ENCODE results near the gene NUAK1.

The NUAK1 gene

DNA sequence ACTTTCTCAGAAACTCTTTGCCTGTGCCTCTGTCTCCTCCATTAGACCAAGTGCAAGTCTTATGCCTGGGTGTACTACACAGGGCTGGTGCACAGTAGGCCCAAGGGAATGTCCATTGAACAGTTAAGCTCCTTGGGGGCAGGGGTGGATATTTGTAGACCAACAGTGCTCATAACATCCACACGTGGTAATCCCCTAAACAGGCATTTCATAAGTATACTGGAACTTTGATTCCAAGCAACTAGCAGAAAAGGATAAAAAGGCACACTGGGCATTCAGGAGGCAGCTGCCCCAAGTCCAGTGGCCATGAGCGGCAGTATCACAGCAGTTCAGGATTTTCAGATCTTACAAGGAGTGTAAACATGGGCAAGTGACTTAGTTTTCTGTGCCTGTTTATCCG is 16.8 kb downstream of the NUAK1 start:
- in situ Hi-C loops (cut with MboI; ENCODE audit: low sequenced_read_pairs, unreplicated experiment): no loop called here
- TF ChIP-seq, protein P1, sequence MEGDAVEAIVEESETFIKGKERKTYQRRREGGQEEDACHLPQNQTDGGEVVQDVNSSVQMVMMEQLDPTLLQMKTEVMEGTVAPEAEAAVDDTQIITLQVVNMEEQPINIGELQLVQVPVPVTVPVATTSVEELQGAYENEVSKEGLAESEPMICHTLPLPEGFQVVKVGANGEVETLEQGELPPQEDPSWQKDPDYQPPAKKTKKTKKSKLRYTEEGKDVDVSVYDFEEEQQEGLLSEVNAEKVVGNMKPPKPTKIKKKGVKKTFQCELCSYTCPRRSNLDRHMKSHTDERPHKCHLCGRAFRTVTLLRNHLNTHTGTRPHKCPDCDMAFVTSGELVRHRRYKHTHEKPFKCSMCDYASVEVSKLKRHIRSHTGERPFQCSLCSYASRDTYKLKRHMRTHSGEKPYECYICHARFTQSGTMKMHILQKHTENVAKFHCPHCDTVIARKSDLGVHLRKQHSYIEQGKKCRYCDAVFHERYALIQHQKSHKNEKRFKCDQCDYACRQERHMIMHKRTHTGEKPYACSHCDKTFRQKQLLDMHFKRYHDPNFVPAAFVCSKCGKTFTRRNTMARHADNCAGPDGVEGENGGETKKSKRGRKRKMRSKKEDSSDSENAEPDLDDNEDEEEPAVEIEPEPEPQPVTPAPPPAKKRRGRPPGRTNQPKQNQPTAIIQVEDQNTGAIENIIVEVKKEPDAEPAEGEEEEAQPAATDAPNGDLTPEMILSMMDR (IDR thresholded peaks at IDR 0.05; ENCODE audit: borderline replicate concordance, control extremely low read depth, extremely low read depth, insufficient read depth, missing control alignments): no peak

DNA sequence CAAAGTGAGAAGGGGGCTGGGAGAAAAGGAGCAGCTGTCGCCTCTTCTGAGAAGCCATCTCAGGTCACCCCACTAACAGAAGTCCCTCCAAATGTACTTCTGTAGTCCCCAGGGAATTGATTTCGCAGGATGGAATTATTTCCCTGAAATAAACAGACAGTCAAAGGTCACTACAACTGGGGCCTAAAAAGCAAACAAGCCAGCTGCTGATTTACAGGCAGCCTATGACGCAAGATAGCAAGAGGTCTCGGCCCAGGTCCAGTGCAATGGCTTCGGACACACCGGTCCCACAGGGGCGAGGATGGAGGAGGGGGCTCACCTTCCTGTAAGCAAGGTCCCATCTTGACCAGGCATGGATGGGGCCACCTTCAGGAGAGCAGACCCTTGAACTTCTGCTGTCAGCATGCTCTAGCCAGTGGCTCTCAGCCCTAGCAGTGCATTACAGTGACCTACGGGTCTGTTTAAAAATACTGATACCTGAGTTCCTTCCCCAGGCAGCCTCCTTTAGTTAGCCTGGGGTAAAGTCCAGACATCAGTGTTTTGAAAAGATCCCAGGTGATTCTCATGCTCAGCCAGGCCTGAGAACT is 18.1 kb downstream of the NUAK1 start:
- TF ChIP-seq, protein P1 (IDR thresholded peaks at IDR 0.05; ENCODE audit: borderline replicate concordance, control extremely low read depth, extremely low read depth, insufficient read depth, missing control alignments): no peak
- in situ Hi-C loops (cut with MboI; ENCODE audit: low sequenced_read_pairs, unreplicated experiment): no loop called here
- no peak for DNase-seq (ENCODE audit: low spot score)

More for the DNA sequence above, 16.8 kb downstream of the NUAK1 start:
- no peak for DNase-seq (ENCODE audit: low spot score)

DNA sequence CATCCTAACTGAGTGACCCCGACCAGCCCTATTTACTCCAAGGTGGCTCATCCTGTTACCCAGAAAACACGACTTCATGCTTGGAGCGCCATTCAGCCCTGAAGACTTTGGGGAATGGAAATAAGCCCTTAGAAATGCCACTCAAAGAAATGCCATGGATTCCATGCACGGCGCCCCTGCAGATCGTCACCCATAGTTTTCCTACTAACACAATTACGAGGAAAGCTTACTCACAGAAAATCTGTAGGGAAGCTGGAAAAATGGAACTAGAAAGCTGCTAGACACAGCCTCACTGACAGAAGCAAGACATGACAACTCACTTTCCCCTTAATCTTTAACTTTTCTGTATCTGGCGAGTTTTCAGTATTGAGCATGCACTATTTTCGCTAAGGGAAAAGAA is 19.5 kb downstream of the NUAK1 start:
- TF ChIP-seq, protein P1 (IDR thresholded peaks at IDR 0.05; ENCODE audit: borderline replicate concordance, control extremely low read depth, extremely low read depth, insufficient read depth, missing control alignments): no peak
- DNase-seq (ENCODE audit: low spot score): no peak
- in situ Hi-C loops (cut with MboI; ENCODE audit: low sequenced_read_pairs, unreplicated experiment): no loop called here

DNA sequence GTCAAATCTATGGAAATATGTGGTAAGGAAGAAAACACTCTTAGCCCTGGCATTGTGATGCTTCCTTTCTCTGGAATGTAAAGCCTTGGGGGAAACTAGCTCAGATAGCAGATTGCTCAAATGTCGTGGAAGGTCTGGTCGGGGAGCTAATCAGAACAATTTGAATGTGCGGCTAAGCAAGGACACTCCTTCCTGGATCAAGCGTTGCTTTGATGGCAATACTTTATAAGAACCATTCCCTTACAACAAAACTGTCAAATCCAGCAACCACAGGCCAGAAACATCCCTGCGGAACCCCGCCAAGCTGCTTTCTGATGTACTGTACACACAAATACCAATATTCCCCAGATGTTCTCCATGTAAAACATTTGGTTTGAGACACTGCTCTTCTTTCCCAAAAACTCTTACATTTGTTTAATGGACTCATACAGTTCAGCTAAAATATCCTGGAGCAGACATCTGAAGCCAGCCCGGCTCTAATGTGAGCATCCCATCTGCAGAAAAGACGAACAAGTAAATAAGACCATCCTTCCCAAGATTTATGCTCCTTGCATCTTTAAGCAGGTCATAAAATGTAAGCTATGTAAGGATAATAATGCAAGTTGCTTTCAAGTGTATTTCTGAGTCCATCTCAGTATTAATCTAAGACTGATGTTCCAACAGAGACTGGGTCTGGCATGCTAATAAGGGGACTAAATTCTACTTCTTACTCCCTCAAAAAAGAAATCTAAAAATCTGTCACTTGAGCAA is 20.2 kb downstream of the NUAK1 start:
- TF ChIP-seq, protein P1 (IDR thresholded peaks at IDR 0.05; ENCODE audit: borderline replicate concordance, control extremely low read depth, extremely low read depth, insufficient read depth, missing control alignments): no peak
- DNase-seq (ENCODE audit: low spot score): no peak
- in situ Hi-C loops (cut with MboI; ENCODE audit: low sequenced_read_pairs, unreplicated experiment): no loop called here

DNA sequence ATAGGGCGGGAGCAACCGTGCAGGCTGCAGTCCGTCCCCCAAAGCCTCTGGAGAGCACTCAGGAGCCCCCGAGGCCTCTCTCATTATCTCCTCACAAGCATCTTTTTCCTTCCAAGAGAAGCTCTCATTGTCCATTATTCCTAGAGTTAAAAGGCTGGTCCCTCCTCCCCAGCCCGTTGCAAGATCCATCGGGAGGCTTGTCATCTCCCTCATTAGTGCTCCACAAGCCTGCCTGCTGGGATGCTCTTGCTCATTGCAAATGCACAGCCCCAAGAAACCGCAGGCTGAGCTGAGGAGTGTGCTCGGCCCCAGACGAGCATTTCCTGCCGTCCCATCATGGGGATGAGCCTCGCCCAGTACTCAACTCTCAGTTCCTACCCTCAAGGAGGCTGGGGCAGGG is 23.3 kb downstream of the NUAK1 start:
- TF ChIP-seq, protein P1 (IDR thresholded peaks at IDR 0.05; ENCODE audit: borderline replicate concordance, control extremely low read depth, extremely low read depth, insufficient read depth, missing control alignments): no peak
- DNase-seq (ENCODE audit: low spot score): no peak
- in situ Hi-C loops (cut with MboI; ENCODE audit: low sequenced_read_pairs, unreplicated experiment): no loop called here

DNA sequence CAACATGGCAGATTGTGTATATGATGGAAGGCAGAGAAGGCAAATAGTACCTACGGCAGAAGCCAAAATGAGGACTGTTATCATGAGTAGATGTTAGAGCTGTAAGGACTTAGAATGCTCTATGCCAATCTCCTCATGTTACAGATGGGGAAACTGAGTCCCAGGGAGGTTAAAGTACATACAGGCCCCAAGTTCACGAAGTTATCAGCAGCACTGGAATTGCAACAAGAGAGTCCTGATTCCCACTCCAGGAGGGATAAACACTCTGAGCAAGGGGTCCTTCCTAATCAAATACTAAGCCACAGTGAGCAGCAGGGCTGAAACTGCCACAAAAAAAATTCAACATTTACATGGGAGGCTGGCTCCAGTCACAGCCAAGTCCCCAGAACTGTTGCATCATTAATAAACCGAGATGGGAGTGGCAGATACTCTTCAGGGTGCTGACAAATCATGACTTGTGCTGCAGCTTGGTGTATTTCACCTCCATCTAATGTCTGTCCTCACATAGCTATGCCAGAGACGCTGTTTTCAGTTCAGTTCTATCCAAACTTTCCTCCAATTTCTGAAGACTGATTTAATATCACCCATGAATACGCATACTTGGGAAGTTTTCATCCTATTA is 24.2 kb downstream of the NUAK1 start:
- no peak for DNase-seq (ENCODE audit: low spot score)
- in situ Hi-C loops (cut with MboI; ENCODE audit: low sequenced_read_pairs, unreplicated experiment): no loop called here
- TF ChIP-seq, protein P1 (IDR thresholded peaks at IDR 0.05; ENCODE audit: borderline replicate concordance, control extremely low read depth, extremely low read depth, insufficient read depth, missing control alignments): no peak
